Activated effector memory CD4-positive, alpha-beta T cell treated with Interleukin-2 at 50 U/mL for 16 hours (primary cell): ENCODE results near the gene CCDC88A.

Experiments used
- DNase-seq: peaks from one replicate; pipeline ENCODE4 v3.0.0-alpha.2; 2020

Gene CCDC88A

GRCh38 chr2:55422876-55423665, 3.4 kb upstream of the CCDC88A start:
- no peak for DNase-seq

- DNase-seq: no peak
Measured at GRCh38 chr2:55421326-55421725, 1.7 kb upstream of the CCDC88A start.

GRCh38 chr2:55420871-55421270, 1.2 kb upstream of the CCDC88A start:
- no peak for DNase-seq

GRCh38 chr2:55420439-55420725, 726 bp upstream of the CCDC88A start:
- DNase-seq: no peak

- DNase-seq: peak; percentile 16
Measured at GRCh38 chr2:55419233-55419678, 400 bp downstream of the CCDC88A start.

- no peak for DNase-seq
Measured at GRCh38 chr2:55418512-55419232, 984 bp downstream of the CCDC88A start.

GRCh38 chr2:55418072-55418471, 1.6 kb downstream of the CCDC88A start:
- no peak for DNase-seq

GRCh38 chr2:55416786-55417568, 2.7 kb downstream of the CCDC88A start:
- no peak for DNase-seq

GRCh38 chr2:55415300-55415699, 4.4 kb downstream of the CCDC88A start:
- no peak for DNase-seq

GRCh38 chr2:55408918-55409868, 10.5 kb downstream of the CCDC88A start:
- DNase-seq: no peak

GRCh38 chr2:55408098-55408882, 11.4 kb downstream of the CCDC88A start:
- no peak for DNase-seq

- no peak for DNase-seq
Measured at GRCh38 chr2:55405116-55405515, 14.5 kb downstream of the CCDC88A start.

GRCh38 chr2:55403256-55403998, 16.2 kb downstream of the CCDC88A start:
- DNase-seq: no peak

GRCh38 chr2:55401124-55401523, 18.5 kb downstream of the CCDC88A start:
- no peak for DNase-seq

- no peak for DNase-seq
Measured at GRCh38 chr2:55400332-55400731, 19.3 kb downstream of the CCDC88A start.

- DNase-seq: no peak
Measured at GRCh38 chr2:55399815-55400214, 19.8 kb downstream of the CCDC88A start.

- DNase-seq: no peak
Measured at GRCh38 chr2:55395724-55396605, 23.7 kb downstream of the CCDC88A start.

- no peak for DNase-seq
Measured at GRCh38 chr2:55391615-55392242, 27.9 kb downstream of the CCDC88A start.

GRCh38 chr2:55391155-55391554, 28.5 kb downstream of the CCDC88A start:
- no peak for DNase-seq
